HCT116 (cell line): ENCODE results near the gene OSBPL8. TPM values are rescaled to one million over a fixed set of nuclear protein-coding genes. Genes with fewer than 3 reads are reported as not detected.

Source experiments
- ATAC-seq: fragments of 200-7000 bp; cut with Tn5 transposase; 2 replicates; pipeline ENCODE4 v1.9.1; 2020; ENCODE audit warnings: mild to moderate bottlenecking, moderate library complexity
- BruUV-seq: library from RNA; stranded (reverse); fragments of 400-500 nt; replicated peaks from 2 replicates; lab custom pipeline; 2021; lab: Mats Ljungman, UMichigan
- CTCF ChIA-PET: fragments of 300-600 bp; sonication (Branson Sonifier 250); formaldehyde crosslinking; loops from one replicate; lab custom pipeline; 2021; ENCODE audit warnings: antibody characterized with exemption; lab: Charles Lee
- POLR2A ChIA-PET: fragments of 300-600, 350-600 bp; sonication (Branson Sonifier 250); formaldehyde crosslinking; loops from one replicate; lab custom pipeline; 2021; ENCODE audit warnings: antibody characterized with exemption; lab: Charles Lee
- RAD21 ChIA-PET, 2 experiments: fragments of 300-600 bp; sonication (Branson Sonifier 250); formaldehyde crosslinking; loops; one replicate each; lab custom pipeline; 2023; ENCODE audit warnings: low total read pairs in 2 of 2; ENCODE audit not compliant: uncharacterized antibody in 2 of 2, unreplicated experiment in 2 of 2, low non-redundant PET in 1 of 2; lab: Charles Lee
- DNase-seq: peaks from one replicate; pipeline ENCODE4 v3.0.0-alpha.2; 2010; ENCODE audit warnings: low read depth, low spot score
- H2AFZ ChIP-seq: fragments of 200-600 bp; shearing (Covaris generic), sonication (generic); 2 replicates; pipeline ENCODE4 v1.6.1; 2017; ENCODE audit warnings: low read depth, mixed run types, mixed read lengths, antibody characterized with exemption, low read length; ENCODE audit not compliant: poor library complexity, severe bottlenecking
- H3K27ac ChIP-seq: 2 replicates; pipeline ENCODE4 v1.5.1; 2012; ENCODE audit warnings: low read depth, low read length
- H3K27me3 ChIP-seq: fragments of 200-600 bp; sonication (generic); 2 replicates; pipeline ENCODE4 v1.6.1; 2016; ENCODE audit warnings: mixed run types, low read length, mixed read lengths; ENCODE audit not compliant: insufficient read depth
- H3K36me3 ChIP-seq, 2 experiments: fragments of 200-500 bp in 1 of 2; fragments of 200-600 bp in 1 of 2; sonication (Bioruptor generic) in 1 of 2; sonication (generic) in 1 of 2; 2 replicates each; pipeline versions ENCODE4 v1.5.1 to v1.6.1; 2014 to 2016; ENCODE audit warnings: low read length in 2 of 2, inconsistent platforms in 1 of 2, mixed read lengths in 1 of 2, mixed run types in 1 of 2; ENCODE audit not compliant: insufficient read depth in 2 of 2, control insufficient read depth in 1 of 2
- H3K4me1 ChIP-seq, 2 experiments: fragments of 200-600 bp in 1 of 2; sonication (generic) in 1 of 2; 2 replicates each; pipeline versions ENCODE4 v1.5.1 to v1.6.1; 2012 to 2017; ENCODE audit warnings: low read length in 2 of 2, inconsistent platforms in 1 of 2, mild to moderate bottlenecking in 1 of 2, mixed read lengths in 1 of 2, mixed run types in 1 of 2, moderate library complexity in 1 of 2; ENCODE audit not compliant: insufficient read depth in 2 of 2, control insufficient read depth in 1 of 2
- H3K4me2 ChIP-seq: fragments of 200-600 bp; sonication (generic); 2 replicates; pipeline ENCODE4 v1.6.1; 2017; ENCODE audit warnings: mixed run types, low read length, mixed read lengths
- H3K4me3 ChIP-seq, 2 experiments: fragments of 200-600 bp in 1 of 2; sonication (generic) in 1 of 2; replicated peaks in 1 of 2; 2 replicates each; pipeline ENCODE4 v1.5.1; 2011 to 2016; ENCODE audit warnings: low read length in 2 of 2, control low read depth in 1 of 2, low read depth in 1 of 2, mild to moderate bottlenecking in 1 of 2, mixed read lengths in 1 of 2, mixed run types in 1 of 2
- H3K79me2 ChIP-seq: fragments of 200-600 bp; sonication (generic); 2 replicates; pipeline ENCODE4 v1.6.1; 2017; ENCODE audit warnings: mild to moderate bottlenecking, mixed run types, low read length, moderate library complexity, mixed read lengths; ENCODE audit not compliant: insufficient read depth
- H3K9ac ChIP-seq: fragments of 200-600 bp; sonication (generic); 2 replicates; pipeline ENCODE4 v1.6.1; 2016; ENCODE audit warnings: low read length, mixed read lengths
- H3K9me2 ChIP-seq: fragments of 200-600 bp; sonication (generic), shearing (Covaris generic); 2 replicates; pipeline ENCODE4 v1.6.1; 2017; ENCODE audit warnings: mixed run types, mild to moderate bottlenecking, moderate library complexity; ENCODE audit not compliant: insufficient read depth
- H3K9me3 ChIP-seq, 2 experiments: fragments of 200-500 bp in 1 of 2; fragments of 200-600 bp in 1 of 2; sonication (Bioruptor generic) in 1 of 2; sonication (generic) in 1 of 2; 2 replicates each; pipeline ENCODE4 v1.6.1; 2014 to 2017; ENCODE audit warnings: low read length in 2 of 2, mixed read lengths in 2 of 2, inconsistent platforms in 1 of 2, low read depth in 1 of 2, mild to moderate bottlenecking in 1 of 2, mixed run types in 1 of 2, moderate library complexity in 1 of 2; ENCODE audit not compliant: control insufficient read depth in 1 of 2, insufficient read depth in 1 of 2
- H4K20me1 ChIP-seq: fragments of 200-600 bp; sonication (generic), shearing (Covaris generic); 2 replicates; pipeline ENCODE4 v1.6.1; 2017; ENCODE audit warnings: mixed run types, mild to moderate bottlenecking, moderate library complexity; ENCODE audit not compliant: insufficient read depth
- ATF3 ChIP-seq: IDR thresholded peaks from 2 replicates; pipeline ENCODE4 v1.6.1; 2012
- CBX3 ChIP-seq: IDR thresholded peaks from 2 replicates; pipeline ENCODE4 v1.6.1; 2012; ENCODE audit warnings: low read depth
- CEBPB ChIP-seq: IDR thresholded peaks from 2 replicates; pipeline ENCODE4 v1.6.1; 2012; ENCODE audit warnings: low read depth
- ELF1 ChIP-seq: IDR thresholded peaks from 2 replicates; pipeline ENCODE4 v1.6.1; 2012; ENCODE audit warnings: low read depth, borderline replicate concordance
- EZH2 ChIP-seq: fragments of 200-600 bp; sonication (generic); IDR thresholded peaks from 2 replicates; pipeline ENCODE4 v1.6.1; 2017; ENCODE audit warnings: antibody characterized with exemption, mixed run types
- FOSL1 ChIP-seq: IDR thresholded peaks from 2 replicates; pipeline ENCODE4 v1.6.1; 2012; ENCODE audit warnings: low read depth
- TCF7L2 ChIP-seq: IDR thresholded peaks from 2 replicates; pipeline ENCODE4 v1.7.0; 2011; ENCODE audit warnings: borderline replicate concordance, inconsistent platforms; ENCODE audit not compliant: insufficient read depth, insufficient read length; ENCODE audit errors: extremely low read depth
- ZBTB33 ChIP-seq: IDR thresholded peaks from 2 replicates; pipeline ENCODE4 v1.6.1; 2011; ENCODE audit warnings: mild to moderate bottlenecking, low read length, moderate library complexity; ENCODE audit not compliant: insufficient replicate concordance; ENCODE audit errors: extremely low read depth
- ZFX ChIP-seq: fragments of 450-650 bp; IDR thresholded peaks from 2 replicates; pipeline ENCODE4 v1.6.1; 2017
- intact Hi-C: fragments of 100-400 bp; cut with micrococcal nuclease; formaldehyde crosslinking; loops from 2 replicates; pipeline ENCODE4 v1.10.0; 2022
- total RNA-seq: library from RNA; stranded (reverse); gene quantifications from one replicate; pipeline ENCODE4 v1.2.1, GENCODE V29; 2021; ENCODE audit not compliant: unreplicated experiment

OSBPL8 gene
- total RNA-seq, 1 experiment from 2014 or later = 115 TPM

GRCh38 chr12:76441016-76441415 is 118.6 kb downstream of the OSBPL8 start:
- no TSS peak for BruUV-seq
- intact Hi-C loops = no loop called here
- ChIA-PET CTCF (no interaction called here), POLR2A (no interaction called here), RAD21 (no interaction called here)
- Histone ChIP-seq H3K9me2 (no peaks in the 10 kb centered on the region; the same call in 1 of the 2 replicates), H3K79me2 (peaks cover 39% of the 10 kb centered on the region), H4K20me1 (0 out of 2 replicates have a peak, but pooled peaks cover 5% of the 10 kb centered on the region), H3K4me3 (no peak overlapping the region), H3K4me2 (no peak overlapping the region), H2AFZ (no peak overlapping the region), H3K9ac (no peak overlapping the region), H3K27me3 (no peaks in the 10 kb centered on the region), H3K4me1 (0 out of 4 replicates have a peak, but pooled peaks cover 0 to 3% of the 10 kb centered on the region in 2 experiments), H3K9me3 (no peaks in the 10 kb centered on the region), H3K36me3 (no peaks in the 10 kb centered on the region), H3K27ac (no peak overlapping the region)
- DNase-seq (no peak), ATAC-seq (no peak)
- no peak for TF ChIP-seq CEBPB
- TF ChIP-seq ELF1 = no peak
- no peak for TF ChIP-seq ATF3
- no peak for TF ChIP-seq TCF7L2
- TF ChIP-seq ZFX = no peak
- no peak for TF ChIP-seq ZBTB33
- TF ChIP-seq CBX3 = no peak
- no peak for TF ChIP-seq EZH2
- TF ChIP-seq FOSL1 = no peak
